Stimulated activated CD8-positive, alpha-beta memory T cell treated with anti-CD3 and anti-CD28 coated beads, Interleukin-2, amount 100 ng/mL, for 48 hours (primary cell): ENCODE measurements around the gene PHKB.

ENCODE experiments used
- DNase-seq, 2 donors: peaks; one replicate each; pipeline ENCODE4 v3.0.0-alpha.2; 2020; ENCODE audit warnings: low read depth in 2 of 2

PHKB gene

DNA sequence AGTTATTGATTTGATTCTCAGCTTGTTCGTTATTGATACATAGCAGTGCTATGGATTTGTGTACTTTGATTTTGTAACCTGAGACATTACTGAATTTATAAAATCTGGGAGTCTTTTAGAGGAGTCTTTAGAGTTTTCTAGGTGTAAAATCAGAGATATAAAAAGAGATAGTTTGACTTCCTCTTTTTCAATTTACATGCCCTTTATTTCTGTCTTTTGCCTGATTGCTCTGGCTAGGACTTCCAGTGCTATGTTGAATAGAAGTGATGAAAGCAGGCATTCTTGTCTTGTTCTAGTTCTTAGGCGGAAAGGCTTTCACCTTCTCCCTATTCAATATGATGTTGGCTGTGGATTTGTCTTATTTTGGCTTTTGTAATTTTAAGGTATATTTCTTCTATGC is 106.2 kb downstream of the PHKB start:
- DNase-seq = no peak

DNA sequence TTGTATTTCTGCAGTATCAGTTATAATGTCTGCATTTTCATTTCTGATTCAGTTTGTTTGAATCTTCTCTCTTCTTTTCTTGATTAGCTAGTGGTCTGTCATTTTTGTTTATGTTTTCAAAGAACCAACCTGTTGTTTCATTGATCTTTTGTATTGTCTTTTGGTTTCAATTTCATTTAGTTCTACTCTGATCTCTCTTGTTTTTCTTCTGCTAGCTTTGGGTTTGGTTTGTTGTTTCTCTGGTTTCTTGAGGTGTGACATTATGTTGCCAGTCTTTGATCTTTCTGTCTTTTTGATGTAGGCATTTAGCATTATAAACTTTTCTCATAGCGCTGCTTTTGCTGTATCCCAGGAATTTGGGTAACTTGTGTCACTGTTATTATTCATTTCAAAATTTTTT is 107.2 kb downstream of the PHKB start:
- DNase-seq = no peak

DNA sequence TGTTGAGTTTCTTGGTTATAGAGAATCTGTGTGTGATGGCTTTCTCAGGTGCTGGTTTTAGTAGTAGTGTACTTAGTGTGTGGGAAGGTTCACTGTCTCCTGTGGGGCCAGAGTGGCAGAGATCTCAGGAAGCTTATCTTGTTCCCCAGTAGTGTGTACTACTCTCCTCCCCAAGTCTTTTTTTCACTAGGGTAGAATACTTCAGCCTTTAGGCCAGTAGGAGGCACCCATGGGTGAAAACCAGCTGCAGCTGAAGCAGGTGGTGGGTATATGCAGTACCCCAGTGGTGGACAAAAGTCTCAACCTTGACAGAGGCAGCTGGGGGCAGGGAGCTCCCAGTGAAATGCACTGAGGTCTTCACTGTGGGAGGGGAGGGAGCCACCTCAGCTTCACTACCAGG is 109.9 kb downstream of the PHKB start:
- no peak for DNase-seq

DNA sequence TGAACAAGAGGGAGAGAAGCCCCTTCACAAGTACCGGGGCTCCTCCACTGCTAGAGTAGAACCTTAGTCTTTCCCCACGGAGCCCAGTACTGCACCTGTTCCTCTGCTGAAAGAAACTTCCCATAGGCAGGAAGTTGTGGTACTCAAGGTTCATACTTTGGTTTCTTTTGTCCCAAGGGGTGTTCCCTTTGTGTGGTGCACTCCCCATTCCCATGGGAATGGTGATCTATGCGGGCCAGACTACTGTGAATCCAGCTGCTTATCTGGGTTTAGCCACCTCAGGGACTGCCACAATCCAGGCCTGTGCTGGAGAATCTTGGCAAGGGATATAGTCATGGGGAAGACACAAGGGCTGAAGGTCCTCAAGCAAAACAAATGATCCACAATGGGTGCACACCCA is 110.6 kb downstream of the PHKB start:
- DNase-seq = no peak

DNA sequence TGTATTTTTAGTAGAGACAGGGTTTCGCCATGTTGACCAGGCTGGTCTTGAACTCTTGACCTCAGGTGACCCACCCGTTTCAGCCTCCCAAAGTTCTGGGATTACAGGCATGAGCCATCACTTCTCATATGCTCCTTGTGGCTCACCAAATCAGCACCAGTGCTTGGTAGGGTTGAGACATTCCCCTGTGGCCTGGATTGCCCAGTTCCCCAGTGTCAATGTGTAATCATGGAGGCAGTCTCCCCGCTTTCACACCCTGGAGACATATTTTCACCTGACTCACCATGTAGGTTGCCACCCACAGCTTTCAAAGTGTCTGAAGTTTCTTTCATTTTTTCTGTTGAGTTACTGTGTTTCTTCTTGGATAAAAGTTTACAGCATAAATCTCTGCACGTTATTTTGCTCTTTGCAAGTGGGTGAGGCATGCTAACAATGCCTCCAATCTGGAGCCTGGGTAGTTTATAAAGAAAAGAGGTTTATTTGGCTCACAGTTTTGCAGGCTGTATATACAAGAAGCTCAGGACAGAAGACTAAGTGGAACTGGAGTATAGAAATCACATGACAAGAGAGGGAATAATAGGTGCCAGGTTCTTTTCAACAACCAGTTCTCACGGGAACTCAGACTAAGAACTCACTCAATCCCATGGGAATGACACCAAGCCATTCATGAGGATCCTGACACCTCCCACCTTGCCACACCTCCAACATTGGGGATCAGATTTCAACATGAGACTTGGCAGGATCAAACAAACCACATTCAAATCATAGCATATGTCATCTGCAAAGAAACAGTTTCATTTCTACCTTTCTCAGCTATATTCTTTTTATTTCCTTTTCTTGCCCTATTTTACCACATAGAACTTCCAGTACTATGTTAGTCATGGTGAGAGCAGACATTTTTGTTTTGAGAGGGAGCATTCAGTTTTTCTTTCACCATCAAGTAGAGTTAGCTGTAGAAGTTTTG is 113.2 kb downstream of the PHKB start:
- peak in 1 of 2 donors; percentile 9 for DNase-seq

DNA sequence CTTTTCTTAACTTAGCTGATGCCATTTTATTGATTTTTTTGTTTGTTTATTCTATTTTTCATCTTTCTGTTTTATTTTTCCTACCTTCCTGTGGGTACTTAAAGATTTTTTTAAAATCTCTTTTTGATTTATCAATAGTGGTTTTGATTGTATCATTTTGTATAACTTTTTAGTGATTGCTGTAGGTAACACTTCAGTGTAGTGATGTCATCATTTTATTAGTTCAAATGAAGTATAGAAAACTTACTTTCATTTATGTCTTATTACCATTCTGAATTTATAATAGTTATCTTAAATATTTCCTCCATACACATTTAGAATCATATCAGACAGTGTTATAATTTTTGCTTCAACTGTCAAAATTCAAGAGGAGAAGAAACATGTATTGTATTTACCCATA is 115.9 kb downstream of the PHKB start:
- no peak for DNase-seq

DNA sequence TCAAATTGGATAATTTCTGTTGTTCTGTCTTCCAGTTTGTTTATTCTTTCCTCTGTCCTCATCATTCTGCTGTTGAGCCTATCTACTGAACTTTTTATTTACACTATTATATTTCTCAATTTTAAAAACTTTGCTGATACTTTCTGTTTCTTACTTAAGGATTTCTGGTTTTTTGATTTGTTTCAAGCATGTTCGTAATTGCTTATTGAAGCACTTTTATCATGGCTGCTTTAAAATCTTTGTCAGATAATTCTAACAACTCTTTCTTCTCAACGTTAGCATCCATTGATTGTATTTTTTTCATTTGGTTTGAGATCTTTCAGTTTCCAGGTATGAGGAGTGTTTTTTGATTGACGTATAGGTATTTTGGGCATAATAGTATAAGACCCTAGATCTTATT is 116.9 kb downstream of the PHKB start:
- DNase-seq = no peak

DNA sequence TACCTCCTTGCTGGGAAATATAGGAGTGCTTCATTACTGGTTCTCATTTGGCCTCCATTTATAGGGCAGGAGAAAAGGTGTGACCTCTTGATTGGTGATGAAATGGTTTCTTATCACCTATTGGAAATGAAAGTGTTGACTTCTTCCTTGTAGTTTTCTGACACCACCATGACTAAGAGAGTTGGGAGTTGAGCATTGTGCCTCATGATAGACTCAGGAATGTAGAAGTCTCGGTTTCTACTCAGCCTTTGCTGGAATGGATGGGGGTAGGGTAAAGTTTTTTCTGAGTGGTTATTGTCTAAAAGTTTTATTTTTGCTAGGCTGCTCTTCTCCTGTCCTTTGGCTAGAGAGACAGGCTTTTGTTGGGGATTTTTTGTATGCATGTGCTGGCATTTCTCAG is 117.4 kb downstream of the PHKB start:
- DNase-seq = no peak

DNA sequence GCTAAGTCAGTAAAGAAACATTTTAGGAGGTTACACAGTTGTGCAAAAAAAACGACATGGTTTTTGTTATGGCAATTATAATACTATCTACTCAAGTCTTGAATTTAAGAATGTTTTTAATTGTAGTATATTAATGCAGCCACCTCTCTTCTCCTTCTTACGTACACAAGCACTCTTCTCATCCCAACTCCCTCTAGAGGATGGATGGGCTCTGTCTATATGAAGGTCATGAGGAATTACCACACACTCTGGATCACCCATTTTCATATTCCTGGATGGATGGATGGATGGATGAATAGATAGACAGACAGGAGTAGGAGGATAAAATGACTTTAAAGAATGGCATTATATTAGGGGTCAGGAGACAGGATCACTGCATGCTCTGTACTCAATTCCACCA is 120.0 kb downstream of the PHKB start:
- DNase-seq = no peak

DNA sequence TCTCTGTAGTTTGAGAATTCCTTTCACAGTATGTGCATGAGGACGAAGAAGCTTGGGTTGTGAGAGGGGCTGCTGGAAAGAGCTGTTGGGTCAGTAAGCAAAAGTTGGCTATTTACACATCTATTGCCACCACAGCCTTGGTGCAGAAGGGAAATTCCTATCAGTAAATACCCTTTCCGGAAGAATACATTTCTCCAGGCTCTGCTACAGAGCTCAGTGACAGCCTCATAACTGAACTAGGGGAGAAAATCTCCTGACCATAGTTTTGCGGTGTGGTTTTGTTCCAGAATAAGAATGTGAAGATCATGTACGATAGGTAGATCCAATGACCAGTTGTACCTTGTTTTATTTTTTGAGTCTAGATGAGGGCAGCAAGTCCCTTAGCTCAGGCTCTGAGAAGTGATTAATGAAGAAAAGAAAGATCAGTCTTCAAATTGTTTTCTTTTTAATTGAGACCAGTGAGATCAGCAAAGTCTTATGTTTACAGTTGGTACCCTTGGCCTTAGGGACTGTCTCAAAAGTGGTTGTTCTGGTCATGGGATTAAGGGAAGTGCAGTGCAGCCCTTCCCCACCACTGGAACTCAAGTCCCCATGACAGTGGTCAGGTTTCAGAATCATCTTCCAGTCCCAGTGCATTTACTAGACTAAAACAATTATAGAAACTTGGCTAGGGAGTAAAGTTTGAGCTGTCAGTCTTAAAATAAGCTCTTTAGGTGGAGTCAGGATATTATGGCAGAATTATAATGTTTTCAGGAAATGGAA is 123.5 kb downstream of the PHKB start:
- no peak for DNase-seq

DNA sequence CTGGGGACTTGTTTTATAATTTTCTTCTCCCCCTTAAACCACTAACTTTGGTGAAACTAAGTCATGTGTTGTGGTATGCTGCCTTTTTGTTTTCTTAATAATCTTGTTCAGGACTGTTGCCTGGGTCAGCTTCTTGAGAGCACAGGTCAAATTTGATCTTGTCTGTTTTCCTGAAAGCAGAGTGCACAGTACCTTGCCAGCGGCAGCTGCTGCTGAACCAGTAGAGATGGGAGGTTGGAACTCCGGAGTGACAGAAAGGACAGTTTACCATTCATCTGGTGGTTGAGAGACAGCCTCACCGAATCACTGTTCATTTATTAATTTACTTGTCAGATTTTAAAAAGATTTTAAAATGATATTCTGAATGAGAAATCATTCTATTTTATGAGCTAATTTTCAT is 125.0 kb downstream of the PHKB start:
- no peak for DNase-seq

DNA sequence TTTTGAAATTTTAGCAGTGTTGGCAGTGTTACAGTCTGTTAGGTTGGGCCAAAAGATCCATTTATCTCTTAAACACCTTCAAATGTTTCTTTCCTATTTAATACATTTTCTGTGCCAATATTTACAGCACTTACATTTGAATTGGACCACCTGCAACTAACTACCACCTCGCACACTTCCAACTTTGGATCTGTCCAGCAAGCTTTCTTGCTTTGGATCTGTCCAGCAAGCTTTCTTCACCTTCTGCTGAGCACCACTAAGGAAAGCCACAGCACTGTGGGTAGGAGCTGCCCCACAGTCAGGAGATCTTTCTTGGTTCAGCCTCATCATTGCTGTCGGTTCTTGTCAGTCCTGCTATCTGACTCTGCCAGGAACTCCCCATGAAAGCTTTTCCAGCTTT is 129.3 kb downstream of the PHKB start:
- no peak for DNase-seq

DNA sequence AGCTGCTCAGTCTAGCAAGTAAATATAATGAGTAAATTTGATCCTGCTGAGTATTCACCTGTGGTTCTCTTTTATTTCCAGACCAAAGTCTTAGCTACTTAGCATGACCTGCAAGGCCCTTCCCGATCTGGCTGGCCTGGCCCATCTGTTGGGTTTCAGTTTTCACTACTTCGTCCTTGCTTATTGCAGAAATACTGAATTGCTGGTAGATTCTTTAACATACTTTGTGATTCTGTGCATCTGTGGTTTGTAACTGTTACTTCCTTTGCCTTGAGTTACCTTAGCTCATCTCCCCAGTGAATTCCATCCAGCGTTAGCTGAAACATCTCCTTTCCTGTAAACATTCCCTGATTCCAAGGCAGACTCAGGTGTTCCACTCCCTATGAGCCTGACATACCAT is 131.1 kb downstream of the PHKB start:
- no peak for DNase-seq

DNA sequence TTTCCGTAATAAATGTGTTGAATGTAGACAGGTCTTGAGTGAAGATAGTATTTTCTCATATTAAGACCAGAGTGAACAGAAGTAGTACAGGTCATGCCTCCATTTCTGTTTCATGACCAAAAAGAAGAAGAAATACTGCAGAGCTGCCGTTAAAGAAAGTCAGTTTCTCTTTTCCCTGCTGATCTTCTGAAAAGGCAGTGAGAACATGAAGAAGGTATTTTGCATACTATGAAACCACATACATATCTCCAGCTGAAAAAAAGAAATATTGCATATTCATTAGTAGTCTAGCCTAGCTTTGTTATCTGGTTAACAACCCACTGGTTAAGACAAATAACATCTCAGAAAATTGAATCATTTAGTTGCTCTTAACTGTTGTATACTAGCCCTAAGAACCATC is 138.4 kb downstream of the PHKB start:
- no peak for DNase-seq

DNA sequence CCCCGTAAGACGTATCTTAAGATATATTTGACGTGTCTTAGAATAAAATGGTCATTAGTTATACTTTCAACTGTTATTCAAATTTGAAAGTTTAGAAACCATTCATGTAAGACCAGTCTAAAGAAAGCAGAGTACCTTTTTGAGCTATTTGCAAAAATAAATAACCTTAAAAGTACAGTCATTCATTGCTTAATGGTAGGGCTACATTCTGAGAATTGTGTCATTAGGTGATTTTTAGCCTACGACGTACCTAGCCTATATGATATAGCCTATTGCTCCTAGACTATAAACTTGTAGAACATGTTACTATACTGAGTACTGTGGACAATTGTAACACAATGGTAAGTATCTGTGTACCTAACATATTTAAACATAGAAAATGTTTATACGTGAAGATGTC is 139.2 kb downstream of the PHKB start:
- no peak for DNase-seq

DNA sequence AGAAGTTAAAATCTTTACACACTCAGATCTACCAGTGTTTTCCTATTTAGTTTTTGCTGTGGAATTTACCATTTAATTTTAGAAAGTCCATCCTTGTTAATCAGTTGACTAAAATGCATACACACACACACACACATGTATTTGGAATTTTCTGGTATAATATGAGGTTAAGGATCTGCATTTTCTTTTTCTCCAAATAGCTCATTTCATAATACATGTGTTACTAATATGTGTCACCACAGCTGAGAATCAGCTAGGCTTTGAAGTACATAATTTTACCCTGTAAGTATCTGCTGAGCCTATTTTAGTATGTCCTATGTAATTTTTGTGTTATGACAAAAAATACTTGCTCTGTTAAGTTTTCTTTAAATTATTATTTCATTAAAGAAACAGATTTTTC is 143.2 kb downstream of the PHKB start:
- no peak for DNase-seq

DNA sequence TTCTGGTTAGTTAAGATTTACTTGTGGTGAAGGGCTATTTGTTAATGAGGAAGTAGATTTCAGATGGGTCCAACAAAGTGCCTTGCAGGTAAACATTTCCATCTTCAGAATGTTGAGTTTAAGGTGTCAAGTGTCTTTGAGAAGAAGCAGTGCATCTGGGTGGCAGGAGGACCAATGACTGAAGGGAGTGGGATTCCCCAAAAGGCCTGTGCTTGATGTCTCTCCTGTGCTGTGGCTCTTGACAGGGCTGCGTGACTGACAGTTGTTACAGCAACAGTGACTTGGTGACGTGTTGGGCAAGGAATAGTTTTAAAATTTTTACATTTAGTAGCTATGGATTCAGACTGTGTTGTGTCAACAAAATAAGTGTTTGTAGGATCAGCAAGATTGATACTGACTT is 149.9 kb downstream of the PHKB start:
- DNase-seq = no peak

DNA sequence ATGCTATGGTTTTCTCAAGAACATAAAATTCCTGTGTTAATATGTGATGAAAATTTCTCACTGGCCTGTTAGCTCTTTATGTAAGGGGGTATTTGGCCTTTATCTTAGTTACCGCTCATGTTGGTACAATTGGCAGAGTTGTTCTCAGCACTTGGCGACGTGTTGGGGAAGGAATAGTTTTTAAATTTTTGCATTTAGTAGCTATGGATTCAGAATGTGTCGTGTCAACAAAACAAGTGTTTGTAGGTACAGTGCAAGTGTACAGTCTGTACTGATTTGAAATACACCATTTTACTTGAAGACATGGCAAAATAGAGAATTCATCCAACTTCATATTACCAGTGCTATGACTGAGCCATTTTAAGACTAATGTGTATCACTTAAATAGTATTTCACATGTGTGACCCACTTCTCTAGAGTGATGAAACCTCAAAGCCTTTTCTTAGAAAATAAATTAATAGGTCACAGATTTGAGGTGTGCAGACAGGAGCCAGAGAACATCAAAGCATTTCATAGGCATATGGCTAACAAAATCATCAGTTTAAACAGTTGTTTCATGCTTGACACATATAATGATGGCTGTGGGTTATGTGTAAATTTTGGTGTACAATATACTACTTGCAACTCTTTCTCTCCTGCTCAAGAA is 150.8 kb downstream of the PHKB start:
- DNase-seq = no peak

DNA sequence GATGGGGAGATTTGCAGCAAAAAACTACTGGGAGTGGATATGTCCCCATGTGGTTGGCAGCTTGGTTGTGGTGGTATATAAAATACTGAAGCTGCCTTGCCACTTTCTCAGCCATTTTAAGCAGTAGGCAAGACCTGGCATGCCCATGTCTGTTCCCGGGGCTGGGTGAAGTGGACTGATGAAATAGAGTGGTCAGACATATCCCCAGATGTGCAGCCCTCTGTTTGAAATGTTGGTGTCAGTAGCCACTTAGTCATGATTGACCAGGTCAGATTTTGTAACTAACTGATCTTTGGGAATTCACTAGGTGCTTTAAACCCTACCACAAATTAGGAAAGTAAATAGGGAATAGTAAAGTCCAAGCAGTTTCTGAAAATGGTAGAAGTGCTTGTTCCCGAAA is 151.6 kb downstream of the PHKB start:
- no peak for DNase-seq

DNA sequence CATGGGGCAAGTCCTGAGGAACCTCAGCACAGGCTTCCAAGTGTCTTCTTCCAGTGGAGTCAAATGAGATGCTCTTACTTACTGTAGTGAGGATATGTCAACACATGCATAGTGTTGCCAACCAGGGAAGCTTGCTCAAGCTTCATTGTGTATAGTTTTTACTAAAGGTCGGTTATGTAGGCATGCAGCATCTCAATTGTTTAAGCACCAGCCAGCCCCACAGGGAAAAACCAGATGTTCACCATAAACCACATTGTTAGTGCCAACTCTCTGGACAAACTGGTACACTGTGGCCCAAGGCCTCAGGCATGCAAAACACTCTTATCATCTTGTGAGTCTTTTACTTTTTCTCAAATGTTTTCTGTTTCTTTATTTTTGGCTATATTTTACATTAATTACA is 152.1 kb downstream of the PHKB start:
- no peak for DNase-seq

DNA sequence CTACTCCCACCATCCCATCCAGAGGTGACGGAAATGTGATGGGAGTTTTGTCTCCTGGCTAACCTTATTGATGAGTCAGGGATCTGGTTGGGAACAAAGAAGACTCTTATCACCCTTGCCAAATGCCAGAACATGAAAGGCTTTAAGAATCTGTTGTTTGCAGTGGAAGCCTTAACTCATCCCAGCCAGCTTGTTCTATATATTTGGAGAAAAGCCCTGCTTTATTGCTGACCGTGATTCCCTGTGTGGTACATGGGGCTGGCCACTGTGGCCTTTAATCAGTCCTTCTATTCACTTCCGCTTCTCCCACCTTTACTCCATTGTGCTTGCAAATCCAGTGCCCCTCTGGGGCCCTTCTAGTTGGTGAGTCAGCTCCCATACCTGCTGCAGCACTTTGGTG is 156.6 kb downstream of the PHKB start:
- no peak for DNase-seq

DNA sequence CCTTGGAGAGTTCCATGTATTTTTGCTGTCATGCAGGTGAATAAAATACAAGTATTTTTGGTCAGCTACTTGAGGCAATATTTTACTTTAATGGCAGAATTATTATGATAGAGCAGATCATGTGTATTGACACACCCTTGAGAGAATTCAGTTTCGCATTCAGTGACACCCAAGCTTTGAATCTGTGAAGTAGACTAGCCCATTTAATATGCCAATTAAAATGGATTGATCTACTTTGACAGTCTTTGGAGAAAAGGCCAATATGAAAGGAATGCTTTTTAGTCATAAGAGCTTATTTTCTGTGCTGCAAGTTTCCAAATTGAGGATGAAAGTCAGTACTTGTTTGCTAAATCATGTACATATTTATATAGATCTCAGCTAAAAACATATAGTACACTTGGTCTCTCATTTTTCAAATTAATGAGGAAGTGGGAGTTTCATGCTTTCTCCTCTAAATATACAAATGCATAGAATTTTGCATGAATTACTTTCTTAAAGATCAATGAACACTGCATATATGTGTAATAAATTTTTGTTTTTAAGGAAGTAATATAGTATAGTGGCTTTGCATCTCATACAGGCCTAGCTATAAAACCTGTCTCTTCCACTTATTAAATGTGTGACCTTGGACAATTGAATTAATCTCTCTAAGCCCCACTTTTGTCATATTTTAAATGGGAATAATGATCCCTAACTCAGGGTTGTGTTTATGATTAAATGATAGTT is 161.5 kb downstream of the PHKB start:
- no peak for DNase-seq
